ENCODE data around the gene ZBTB16. TPM values are rescaled to one million over a fixed set of nuclear protein-coding genes. Genes with fewer than 3 reads are reported as not detected.

Gene ZBTB16
- total RNA-seq, 1 experiment from 2014 or later, result not detected

Other genes starting within 250 kb of the ZBTB16 start
- gene USP28, start 184.1 kb upstream of the ZBTB16 start, total RNA-seq (2014; rRNA removed; shearing (Covaris generic)), result 88.4 and 142 TPM in 2 replicates
- gene HTR3B, start 154.9 kb upstream of the ZBTB16 start, total RNA-seq (2014; rRNA removed; shearing (Covaris generic)), result not detected in 2 replicates
- 2.0 and 5.4 TPM in 2 replicates for gene HTR3A, start 84.6 kb upstream of the ZBTB16 start, total RNA-seq (2014; rRNA removed; shearing (Covaris generic))
- gene NNMT, start 236.7 kb downstream of the ZBTB16 start, total RNA-seq (2014; rRNA removed; shearing (Covaris generic)), result not detected in 2 replicates